Endothelial cell of umbilical vein (primary cell): ENCODE results near the gene EIF4B. TPM values are rescaled to one million over a fixed set of nuclear protein-coding genes. Genes with fewer than 3 reads are reported as not detected.

Source experiments
- Bru-seq: library from RNA; stranded (reverse); fragments of 400-500 nt; gene quantifications from one replicate; lab custom pipeline; 2021; lab: Mats Ljungman, UMichigan
- BruChase-seq, 2 experiments: library from RNA; stranded (reverse); fragments of 400-500 nt; gene quantifications; one replicate each; lab custom pipeline; 2021; lab: Mats Ljungman, UMichigan
- BruUV-seq: library from RNA; stranded (reverse); fragments of 400-500 nt; replicated peaks from 2 replicates; lab custom pipeline; 2021; lab: Mats Ljungman, UMichigan
- CTCF ChIA-PET: fragments of 300-600, 350-600 bp; sonication (Branson Sonifier 250); formaldehyde crosslinking; loops from one replicate; lab custom pipeline; 2021; ENCODE audit warnings: antibody characterized with exemption, inconsistent platforms; lab: Charles Lee
- POLR2A ChIA-PET: fragments of 300-600, 350-600 bp; sonication (Branson Sonifier 250); formaldehyde crosslinking; loops from one replicate; lab custom pipeline; 2021; ENCODE audit warnings: antibody characterized with exemption, inconsistent platforms; lab: Charles Lee
- DNase-seq: peaks from one replicate; pipeline ENCODE4 v3.0.0-alpha.2; 2011; ENCODE audit warnings: low read depth, low spot score
- FAIRE-seq: peaks from 2 replicates; lab custom pipeline; 2011; peaks lifted over from hg19 to GRCh38; lab: Jason Lieb, UNC
- H2AFZ ChIP-seq: 2 replicates; pipeline ENCODE4 v1.6.0; 2012; ENCODE audit warnings: low read depth, low read length, control low read depth, inconsistent platforms
- H3K27ac ChIP-seq: 2 replicates; pipeline ENCODE4 v1.5.1; 2011; ENCODE audit warnings: low read depth, mild to moderate bottlenecking, control low read depth, low read length, moderate library complexity; ENCODE audit not compliant: insufficient read depth
- H3K27me3 ChIP-seq, 2 experiments: 2 replicates each; pipeline versions ENCODE4 v1.6.0 to v1.6.1; 2011; ENCODE audit warnings: low read length in 2 of 2, mixed read lengths in 1 of 2; ENCODE audit not compliant: control insufficient read depth in 2 of 2, insufficient read depth in 2 of 2
- H3K36me3 ChIP-seq, 2 experiments: 2 replicates in 1 of 2; 3 replicates in 1 of 2; pipeline ENCODE4 v1.5.1; 2011; ENCODE audit warnings: low read length in 2 of 2, mild to moderate bottlenecking in 1 of 2, moderate library complexity in 1 of 2; ENCODE audit not compliant: control insufficient read depth in 2 of 2, insufficient read depth in 2 of 2; ENCODE audit errors: extremely low read depth in 1 of 2
- H3K4me1 ChIP-seq: 3 replicates; pipeline ENCODE4 v1.5.1; 2011; ENCODE audit warnings: mild to moderate bottlenecking, low read length; ENCODE audit not compliant: control insufficient read depth, insufficient read depth; ENCODE audit errors: extremely low read depth
- H3K4me2 ChIP-seq: 2 replicates; pipeline ENCODE4 v1.6.1; 2011; ENCODE audit warnings: low read length, control low read depth, mixed read lengths; ENCODE audit not compliant: insufficient read depth
- H3K4me3 ChIP-seq, 3 experiments: fragments of 200-600 bp in 1 of 3; sonication (generic), shearing (Covaris generic) in 1 of 3; replicated peaks in 1 of 3; 2 replicates each; pipeline ENCODE4 v1.5.1; 2011 to 2016; ENCODE audit warnings: control low read depth in 3 of 3, low read length in 3 of 3, mild to moderate bottlenecking in 2 of 3, inconsistent platforms in 1 of 3, low read depth in 1 of 3, moderate library complexity in 1 of 3; ENCODE audit not compliant: insufficient read depth in 1 of 3
- H3K79me2 ChIP-seq: 2 replicates; pipeline ENCODE4 v1.6.0; 2012; ENCODE audit warnings: low read length, inconsistent platforms; ENCODE audit not compliant: control insufficient read depth, insufficient read depth
- H3K9ac ChIP-seq: replicated peaks from 2 replicates; pipeline ENCODE3; 2011; ENCODE audit warnings: low read length, control low read depth; ENCODE audit not compliant: insufficient read depth; ENCODE audit errors: extremely low read depth
- H3K9me1 ChIP-seq: replicated peaks from 3 replicates; pipeline ENCODE4 v1.6.0; 2011; ENCODE audit warnings: mild to moderate bottlenecking, low read length; ENCODE audit not compliant: control insufficient read depth, insufficient read depth; ENCODE audit errors: extremely low read depth
- H3K9me3 ChIP-seq: replicated peaks from 2 replicates; pipeline ENCODE4 v1.5.1; 2012; ENCODE audit warnings: low read length, inconsistent platforms; ENCODE audit not compliant: control insufficient read depth, insufficient read depth
- H4K20me1 ChIP-seq: replicated peaks from 2 replicates; pipeline ENCODE3; 2011; ENCODE audit warnings: mild to moderate bottlenecking, low read length; ENCODE audit not compliant: control insufficient read depth, insufficient read depth; ENCODE audit errors: extremely low read depth
- EZH2 ChIP-seq: IDR thresholded peaks from 2 replicates; pipeline ENCODE4 v1.6.1; 2012; ENCODE audit warnings: borderline replicate concordance, low read depth, mild to moderate bottlenecking, moderate library complexity, low read length, inconsistent platforms; ENCODE audit not compliant: severe bottlenecking
- FOS ChIP-seq: IDR thresholded peaks from 2 replicates; pipeline ENCODE4 v1.6.1; 2011; ENCODE audit warnings: mild to moderate bottlenecking, low read length, moderate library complexity, borderline replicate concordance; ENCODE audit not compliant: insufficient read depth
- GATA2 ChIP-seq: IDR thresholded peaks from 2 replicates; pipeline ENCODE4 v1.7.0; 2011; ENCODE audit warnings: low read depth, mild to moderate bottlenecking, moderate library complexity, mixed read lengths, low read length; ENCODE audit not compliant: insufficient read length, insufficient read depth
- JUN ChIP-seq: IDR thresholded peaks from 2 replicates; pipeline ENCODE4 v1.6.1; 2011; ENCODE audit warnings: borderline replicate concordance, low read depth; ENCODE audit not compliant: insufficient read length, insufficient read depth
- MYC ChIP-seq: IDR thresholded peaks from one replicate; pipeline ENCODE4 v1.6.1; 2011; ENCODE audit warnings: mild to moderate bottlenecking, low read depth, low read length
- POLR2A ChIP-seq: IDR thresholded peaks from 2 replicates; pipeline ENCODE4 v1.6.1; 2012; ENCODE audit warnings: low read depth, mild to moderate bottlenecking, control low read depth, low read length
- POLR2AphosphoS5 ChIP-seq: IDR thresholded peaks from 2 replicates; pipeline ENCODE4 v1.6.1; 2012; ENCODE audit warnings: low read depth, mild to moderate bottlenecking, control low read depth, low read length, moderate library complexity; ENCODE audit not compliant: insufficient read depth
- dilution Hi-C: fragments of 300-500 bp; cut with MboI; formaldehyde crosslinking; loops from one replicate; pipeline ENCODE4 v1.15.0; 2019; ENCODE audit warnings: low sequenced_read_pairs; ENCODE audit not compliant: extremely low pct_ligation_motif_present
- intact Hi-C: fragments of 100-400 bp; cut with micrococcal nuclease; formaldehyde crosslinking; loops from one replicate; pipeline ENCODE4 v1.10.0; 2022
- long read RNA-seq: library from polyadenylated mRNA; stranded (forward); transcript quantifications from one replicate; pipeline ENCODE4 v2.0.0, GENCODE V29; 2021
- polyA minus RNA-seq, 3 experiments: library from RNA; depleted of rRNA, polyadenylated mRNA; stranded (reverse); fragments of >200 nt; gene quantifications; 1 replicate in 1 of 3; 2 replicates in 2 of 3; pipeline ENCODE4 v1.2.3, GENCODE V29; 2011
- polyA plus RNA-seq, 4 experiments: library from polyadenylated mRNA; depleted of rRNA in 3 of 4; stranded (reverse) in 3 of 4; unstranded in 1 of 4; fragments of >200 nt; gene quantifications; 2 replicates each; pipeline versions ENCODE4 v1.2.1 to v1.2.3, GENCODE V29; 2011 to 2012; ENCODE audit warnings: missing spikeins in 1 of 4
- total RNA-seq: library from RNA; stranded (reverse); gene quantifications from 2 replicates; pipeline ENCODE4 v1.2.3, GENCODE V29; 2021
- TF ChIP-seq, protein P1 (sequence below): IDR thresholded peaks from 2 replicates; pipeline ENCODE4 v1.6.1; 2011; ENCODE audit not compliant: insufficient read depth, insufficient read length
- TF ChIP-seq, protein P2 (sequence below), 2 donors: IDR thresholded peaks; 1 replicate in 1 of 2; 2 replicates in 1 of 2; pipeline ENCODE4 v1.5.1; 2011; ENCODE audit warnings: low read length in 2 of 2, mild to moderate bottlenecking in 2 of 2, moderate library complexity in 2 of 2, control low read depth in 1 of 2, inconsistent platforms in 1 of 2, low read depth in 1 of 2; ENCODE audit not compliant: insufficient read depth in 1 of 2; ENCODE audit errors: extremely low read depth in 1 of 2

Gene EIF4B, protein sequence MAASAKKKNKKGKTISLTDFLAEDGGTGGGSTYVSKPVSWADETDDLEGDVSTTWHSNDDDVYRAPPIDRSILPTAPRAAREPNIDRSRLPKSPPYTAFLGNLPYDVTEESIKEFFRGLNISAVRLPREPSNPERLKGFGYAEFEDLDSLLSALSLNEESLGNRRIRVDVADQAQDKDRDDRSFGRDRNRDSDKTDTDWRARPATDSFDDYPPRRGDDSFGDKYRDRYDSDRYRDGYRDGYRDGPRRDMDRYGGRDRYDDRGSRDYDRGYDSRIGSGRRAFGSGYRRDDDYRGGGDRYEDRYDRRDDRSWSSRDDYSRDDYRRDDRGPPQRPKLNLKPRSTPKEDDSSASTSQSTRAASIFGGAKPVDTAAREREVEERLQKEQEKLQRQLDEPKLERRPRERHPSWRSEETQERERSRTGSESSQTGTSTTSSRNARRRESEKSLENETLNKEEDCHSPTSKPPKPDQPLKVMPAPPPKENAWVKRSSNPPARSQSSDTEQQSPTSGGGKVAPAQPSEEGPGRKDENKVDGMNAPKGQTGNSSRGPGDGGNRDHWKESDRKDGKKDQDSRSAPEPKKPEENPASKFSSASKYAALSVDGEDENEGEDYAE
- total RNA-seq: 372 and 382 TPM in 2 replicates
- 169 and 233 TPM in 2 replicates for polyA plus RNA-seq
- 339 and 375 TPM in 2 replicates for polyA plus RNA-seq (2011; cell fraction: cytosol; rRNA removed)
- 236 and 267 TPM in 2 replicates for polyA plus RNA-seq (2011; cell fraction: nucleus; rRNA removed)
- 268 and 415 TPM in 2 replicates for polyA plus RNA-seq (2012)
- polyA minus RNA-seq: 718 and 745 TPM in 2 replicates
- 585 TPM for polyA minus RNA-seq (2011; cell fraction: cytosol; rRNA and poly(A)+ RNA removed)
- polyA minus RNA-seq (2011; cell fraction: nucleus; rRNA and poly(A)+ RNA removed): 147 and 171 TPM in 2 replicates
- percentile 98 among the genes with signal in this experiment for Bru-seq, nascent RNA
- percentile 99 among the genes with signal in this experiment for BruChase-seq, experiment 1, labeled RNA remaining after a 6-hour chase
- percentile 98 among the genes with signal in this experiment for BruChase-seq, experiment 2, labeled RNA remaining after a 2-hour chase
- long read RNA-seq, full-length matches to known transcripts: 79 of 181 reads
- long read RNA-seq, partial matches to known transcripts: 61 of 181 reads
- long read RNA-seq, other reads (novel, unspliced or antisense): 41 of 181 reads

DNA sequence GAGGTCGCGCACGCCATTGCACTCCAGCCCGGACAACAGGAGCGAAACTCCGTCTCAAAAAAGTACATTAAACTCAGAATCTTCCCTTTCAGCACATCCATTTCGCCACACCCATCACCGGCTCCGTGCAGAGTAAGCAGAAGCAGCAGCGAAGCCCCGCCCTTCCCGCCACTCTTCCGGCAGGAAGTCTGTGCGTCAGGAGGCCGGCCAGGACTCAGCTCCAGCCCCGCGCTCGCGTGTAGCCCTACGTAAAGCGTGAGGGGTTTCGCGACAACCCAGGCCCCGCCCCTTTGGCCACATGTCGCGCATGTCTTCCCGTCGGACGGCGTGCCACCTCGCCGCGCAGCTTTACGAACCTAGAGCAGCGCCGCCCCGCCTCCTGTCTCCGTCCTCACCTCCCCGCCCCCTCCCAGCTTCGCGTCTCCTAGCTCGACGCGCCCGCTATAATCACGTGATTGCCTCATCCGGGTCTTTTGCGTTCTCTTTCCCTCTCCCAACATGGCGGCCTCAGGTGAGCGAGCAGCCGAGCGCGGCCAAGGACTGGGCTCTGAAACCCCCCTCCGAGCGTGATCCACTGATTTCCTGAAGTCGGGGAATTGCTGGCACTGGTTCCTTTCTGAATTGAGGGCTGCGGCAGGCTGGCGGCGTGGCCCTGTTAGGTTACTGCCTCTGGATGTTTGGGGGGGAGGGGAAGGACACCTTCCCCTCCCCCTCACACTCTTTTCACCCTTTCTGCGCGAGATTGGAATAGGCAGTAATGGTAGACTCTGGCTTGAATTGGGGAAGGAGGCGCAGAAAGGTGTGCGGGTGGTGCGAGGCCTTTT, at the start of gene EIF4B:
Gene EIF4B (plus strand): TSS at position 471 of the 824 bp plus-strand sequence. CDS start 28 bp downstream, at position 499.
- ChIA-PET POLR2A (interaction anchor here (0.8 to 1.6 kb wide), 5 partner anchors 10 to 60 kb away, joined by 3 to 4 read pairs (median 3); no protein-coding TSS in a partner anchor), CTCF (interaction anchor here (0.8 to 1.7 kb wide), 5 partner anchors 32 to 136 kb away, joined by 3 to 9 read pairs (median 5); no protein-coding TSS in a partner anchor)
- Histone ChIP-seq H3K4me2 (peak within 1 kb of the TSS; percentile 86), H3K9ac (peak within 1 kb of the TSS; percentile 87), H3K27me3 (no peaks in the 10 kb centered on the region), H4K20me1 (peaks cover 16% of the 10 kb centered on the region), H3K36me3 (no peaks in the 10 kb centered on the region), H3K79me2 (peaks cover 49% of the 10 kb centered on the region), H3K9me3 (no peaks in the 10 kb centered on the region), H3K4me1 (peaks cover 36% of the 10 kb centered on the region), H3K27ac (peak within 1 kb of the TSS; percentile 78), H3K4me3 (peak within 1 kb of the TSS; percentile 81 to 92 (median 85)), H3K9me1 (no peaks in the 10 kb centered on the region), H2AFZ (peak within 1 kb of the TSS; percentile 59)
- TF ChIP-seq GATA2 (no peak), POLR2AphosphoS5 (peak; percentile 87), JUN (no peak), EZH2 (no peak), POLR2A (peak; percentile 80), FOS (no peak), MYC (peak; percentile 91)
- TF ChIP-seq, protein P1, sequence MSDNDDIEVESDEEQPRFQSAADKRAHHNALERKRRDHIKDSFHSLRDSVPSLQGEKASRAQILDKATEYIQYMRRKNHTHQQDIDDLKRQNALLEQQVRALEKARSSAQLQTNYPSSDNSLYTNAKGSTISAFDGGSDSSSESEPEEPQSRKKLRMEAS: peak; percentile 76
- TF ChIP-seq, protein P2, sequence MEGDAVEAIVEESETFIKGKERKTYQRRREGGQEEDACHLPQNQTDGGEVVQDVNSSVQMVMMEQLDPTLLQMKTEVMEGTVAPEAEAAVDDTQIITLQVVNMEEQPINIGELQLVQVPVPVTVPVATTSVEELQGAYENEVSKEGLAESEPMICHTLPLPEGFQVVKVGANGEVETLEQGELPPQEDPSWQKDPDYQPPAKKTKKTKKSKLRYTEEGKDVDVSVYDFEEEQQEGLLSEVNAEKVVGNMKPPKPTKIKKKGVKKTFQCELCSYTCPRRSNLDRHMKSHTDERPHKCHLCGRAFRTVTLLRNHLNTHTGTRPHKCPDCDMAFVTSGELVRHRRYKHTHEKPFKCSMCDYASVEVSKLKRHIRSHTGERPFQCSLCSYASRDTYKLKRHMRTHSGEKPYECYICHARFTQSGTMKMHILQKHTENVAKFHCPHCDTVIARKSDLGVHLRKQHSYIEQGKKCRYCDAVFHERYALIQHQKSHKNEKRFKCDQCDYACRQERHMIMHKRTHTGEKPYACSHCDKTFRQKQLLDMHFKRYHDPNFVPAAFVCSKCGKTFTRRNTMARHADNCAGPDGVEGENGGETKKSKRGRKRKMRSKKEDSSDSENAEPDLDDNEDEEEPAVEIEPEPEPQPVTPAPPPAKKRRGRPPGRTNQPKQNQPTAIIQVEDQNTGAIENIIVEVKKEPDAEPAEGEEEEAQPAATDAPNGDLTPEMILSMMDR (IDR thresholded peaks at IDR 0.05; ENCODE audit: extremely low read depth in 1 of 2, insufficient read depth in 1 of 2, low read depth in 1 of 2, low read length in 2 of 2): no peak
- dilution Hi-C loops (no loop called here), intact Hi-C loops (loop anchor here (2.0 to 10.0 kb wide), 2 partner anchors 57 to 881 kb away; partner anchors contain the start of gene KRT18)
- FAIRE-seq: peak; percentile 99
- peak; percentile 100 for DNase-seq
- no TSS peak for BruUV-seq
